Measurements from ENCODE around the gene CHD9. TPM values are rescaled to one million over a fixed set of nuclear protein-coding genes. Genes with fewer than 3 reads are reported as not detected.
"Not testable (repeated sequence)": the region's sequence is repeated elsewhere in the genome, so short reads cannot be mapped to it uniquely, and the experiment has no call there.

The CHD9 gene
- total RNA-seq, 2 donors from 2014 or later: 39.2 to 66.1 TPM

GRCh38 chr16:53175118-53175517 is 120.3 kb downstream of the CHD9 start:
- no peak overlapping the region for H3K4me3 ChIP-seq
- intact Hi-C loops (cut with DNase I): no loop called here
- DNase-seq: no peak
- H3K27me3 ChIP-seq: no peaks in the 10 kb centered on the region
- H3K9me3 ChIP-seq: no peaks in the 10 kb centered on the region
- no peaks in the 10 kb centered on the region for H3K36me3 ChIP-seq
- no peaks in the 10 kb centered on the region for H3K4me1 ChIP-seq
- H3K9ac ChIP-seq (ENCODE audit: low read depth in 2 of 2, low read length in 2 of 2): no peak overlapping the region
- no peak overlapping the region for H3K27ac ChIP-seq
- no peak for TF ChIP-seq CTCF (IDR thresholded peaks at IDR 0.05)

GRCh38 chr16:53176434-53176833 is 121.6 kb downstream of the CHD9 start:
- no peak for DNase-seq

GRCh38 chr16:53183442-53183841 is 128.7 kb downstream of the CHD9 start:
- Histone ChIP-seq H3K27me3 (no peaks in the 10 kb centered on the region), H3K36me3 (no peaks in the 10 kb centered on the region), H3K9ac (ENCODE audit: low read depth in 2 of 2, low read length in 2 of 2) (no peak overlapping the region), H3K4me1 (no peaks in the 10 kb centered on the region), H3K4me3 (no peak overlapping the region), H3K27ac (no peak overlapping the region), H3K9me3 (peaks cover 6% of the 10 kb centered on the region)
- intact Hi-C loops (cut with DNase I): no loop called here
- TF ChIP-seq CTCF (IDR thresholded peaks at IDR 0.05): no peak
- no peak for DNase-seq

More at GRCh38 chr16:53176434-53176833, 121.6 kb downstream of the CHD9 start:
- Histone ChIP-seq H3K4me1 (no peaks in the 10 kb centered on the region), H3K9ac (ENCODE audit: low read depth in 2 of 2, low read length in 2 of 2) (no peak overlapping the region), H3K9me3 (no peaks in the 10 kb centered on the region), H3K36me3 (no peaks in the 10 kb centered on the region), H3K27me3 (no peaks in the 10 kb centered on the region), H3K4me3 (no peak overlapping the region), H3K27ac (no peak overlapping the region)
- TF ChIP-seq CTCF (IDR thresholded peaks at IDR 0.05): no peak
- intact Hi-C loops (cut with DNase I): no loop called here

- intact Hi-C loops (cut with DNase I); H3K9me3 ChIP-seq; H3K27ac ChIP-seq; H3K4me3 ChIP-seq; H3K4me1 ChIP-seq; H3K36me3 ChIP-seq; H3K9ac ChIP-seq (ENCODE audit: low read depth in 2 of 2, low read length in 2 of 2); H3K27me3 ChIP-seq; DNase-seq: not testable (repeated sequence)
Observed at GRCh38 chr16:53185741-53186140, 130.9 kb downstream of the CHD9 start.

- intact Hi-C loops (cut with DNase I): no loop called here
- DNase-seq: no peak
Observed at GRCh38 chr16:53187775-53188174, 133.0 kb downstream of the CHD9 start.

GRCh38 chr16:53191413-53191812 is 136.6 kb downstream of the CHD9 start:
- Histone ChIP-seq H3K9me3 (no peaks in the 10 kb centered on the region), H3K9ac (ENCODE audit: low read depth in 2 of 2, low read length in 2 of 2) (no peak overlapping the region), H3K4me1 (no peaks in the 10 kb centered on the region), H3K27ac (no peak overlapping the region), H3K27me3 (no peaks in the 10 kb centered on the region), H3K36me3 (no peaks in the 10 kb centered on the region), H3K4me3 (no peak overlapping the region)
- TF ChIP-seq CTCF (IDR thresholded peaks at IDR 0.05): no peak
- intact Hi-C loops (cut with DNase I): no loop called here
- no peak for DNase-seq

More at GRCh38 chr16:53187775-53188174, 133.0 kb downstream of the CHD9 start:
- no peak overlapping the region for H3K27ac ChIP-seq
- H3K27me3 ChIP-seq: no peaks in the 10 kb centered on the region
- H3K36me3 ChIP-seq: no peaks in the 10 kb centered on the region
- no peak overlapping the region for H3K9ac ChIP-seq (ENCODE audit: low read depth in 2 of 2, low read length in 2 of 2)
- peaks cover 6% of the 10 kb centered on the region for H3K9me3 ChIP-seq
- H3K4me3 ChIP-seq: no peak overlapping the region
- H3K4me1 ChIP-seq: no peaks in the 10 kb centered on the region
- TF ChIP-seq CTCF (IDR thresholded peaks at IDR 0.05): no peak
